ENCODE data around the gene IL19.

- TF ChIP-seq POLR2AphosphoS5 (IDR thresholded peaks at IDR 0.05; ENCODE audit: low read depth, low read length) (no peak), POLR2A (IDR thresholded peaks at IDR 0.05; ENCODE audit: low read depth, low read length) (no peak)
These were observed 46.6 kb upstream of the IL19 start for GRCh38 chr1:206723805-206724472.
